Measurements from ENCODE around the gene ZNF132.

DNA sequence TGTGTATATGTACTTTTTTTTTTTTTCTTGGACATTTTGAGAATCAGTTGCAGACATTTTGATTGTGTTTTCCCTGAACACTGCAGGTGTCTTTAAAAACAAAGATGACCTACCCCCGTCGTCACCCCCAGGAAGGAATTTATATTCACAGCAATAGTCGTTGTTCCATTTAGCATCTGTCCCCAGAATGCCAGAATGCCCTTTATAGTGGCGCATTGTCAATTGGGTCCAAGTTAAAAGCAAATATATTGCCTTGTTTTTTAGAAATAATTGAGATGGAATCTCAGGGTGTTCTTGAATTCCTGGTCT, 46.3 kb downstream of the ZNF132 start:
- TF ChIP-seq POLR2A (IDR thresholded peaks at IDR 0.05), result no peak
- TF ChIP-seq, protein P1, sequence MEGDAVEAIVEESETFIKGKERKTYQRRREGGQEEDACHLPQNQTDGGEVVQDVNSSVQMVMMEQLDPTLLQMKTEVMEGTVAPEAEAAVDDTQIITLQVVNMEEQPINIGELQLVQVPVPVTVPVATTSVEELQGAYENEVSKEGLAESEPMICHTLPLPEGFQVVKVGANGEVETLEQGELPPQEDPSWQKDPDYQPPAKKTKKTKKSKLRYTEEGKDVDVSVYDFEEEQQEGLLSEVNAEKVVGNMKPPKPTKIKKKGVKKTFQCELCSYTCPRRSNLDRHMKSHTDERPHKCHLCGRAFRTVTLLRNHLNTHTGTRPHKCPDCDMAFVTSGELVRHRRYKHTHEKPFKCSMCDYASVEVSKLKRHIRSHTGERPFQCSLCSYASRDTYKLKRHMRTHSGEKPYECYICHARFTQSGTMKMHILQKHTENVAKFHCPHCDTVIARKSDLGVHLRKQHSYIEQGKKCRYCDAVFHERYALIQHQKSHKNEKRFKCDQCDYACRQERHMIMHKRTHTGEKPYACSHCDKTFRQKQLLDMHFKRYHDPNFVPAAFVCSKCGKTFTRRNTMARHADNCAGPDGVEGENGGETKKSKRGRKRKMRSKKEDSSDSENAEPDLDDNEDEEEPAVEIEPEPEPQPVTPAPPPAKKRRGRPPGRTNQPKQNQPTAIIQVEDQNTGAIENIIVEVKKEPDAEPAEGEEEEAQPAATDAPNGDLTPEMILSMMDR (IDR thresholded peaks at IDR 0.05), result no peak
